Osteocyte (in vitro differentiated cells): ENCODE measurements around the gene GRM5. TPM values are rescaled to one million over a fixed set of nuclear protein-coding genes. Genes with fewer than 3 reads are reported as not detected.
"Not testable (repeated sequence)": the region's sequence is repeated elsewhere in the genome, so short reads cannot be mapped to it uniquely, and the experiment has no call there.

ENCODE experiments used
- DNase-seq: peaks from one replicate; pipeline ENCODE4 v3.0.0; 2021; ENCODE audit warnings: mixed read lengths; ENCODE audit not compliant: unreplicated experiment; ENCODE audit errors: extremely low spot score
- H3K27ac Mint-ChIP-seq: one replicate; pipeline ENCODE4 v1.8.0; 2021; ENCODE audit warnings: mild to moderate bottlenecking, mixed read lengths; ENCODE audit not compliant: unreplicated experiment
- H3K27me3 Mint-ChIP-seq: one replicate; pipeline ENCODE4 v1.8.0; 2021; ENCODE audit warnings: mixed read lengths; ENCODE audit not compliant: unreplicated experiment
- H3K36me3 Mint-ChIP-seq: one replicate; pipeline ENCODE4 v1.8.0; 2021; ENCODE audit warnings: mixed read lengths; ENCODE audit not compliant: unreplicated experiment
- H3K4me1 Mint-ChIP-seq: one replicate; pipeline ENCODE4 v1.8.0; 2021; ENCODE audit warnings: mixed read lengths; ENCODE audit not compliant: unreplicated experiment
- H3K4me3 Mint-ChIP-seq: one replicate; pipeline ENCODE4 v1.8.0; 2021; ENCODE audit warnings: mild to moderate bottlenecking, moderate library complexity, mixed read lengths; ENCODE audit not compliant: unreplicated experiment
- H3K9me3 Mint-ChIP-seq: one replicate; pipeline ENCODE4 v1.8.0; 2021; ENCODE audit warnings: mixed read lengths; ENCODE audit not compliant: unreplicated experiment
- CTCF ChIP-seq: fragments of 200-600 bp; sonication (generic); IDR thresholded peaks from 2 replicates; pipeline ENCODE4 v1.5.0; 2021; ENCODE audit warnings: antibody characterized with exemption, mild to moderate bottlenecking, moderate library complexity
- total RNA-seq: library from RNA; stranded (reverse); gene quantifications from 2 replicates; pipeline ENCODE4 v1.2.1, GENCODE V29; 2021

GRM5 gene
- total RNA-seq, 1 donor from 2014 or later, result 0.21 TPM

- not testable (repeated sequence) for H3K27ac Mint-ChIP-seq, H3K36me3 Mint-ChIP-seq, H3K4me1 Mint-ChIP-seq, H3K27me3 Mint-ChIP-seq, H3K9me3 Mint-ChIP-seq, H3K4me3 Mint-ChIP-seq, DNase-seq
These were observed 221.9 kb downstream of the GRM5 start for GRCh38 chr11:88843766-88844426.

- not testable (repeated sequence) for H3K9me3 Mint-ChIP-seq, H3K4me3 Mint-ChIP-seq, DNase-seq, H3K27ac Mint-ChIP-seq, H3K27me3 Mint-ChIP-seq, H3K36me3 Mint-ChIP-seq, H3K4me1 Mint-ChIP-seq
These were observed 227.6 kb downstream of the GRM5 start for GRCh38 chr11:88838139-88838538.

- H3K4me1 Mint-ChIP-seq, H3K27me3 Mint-ChIP-seq, DNase-seq, H3K27ac Mint-ChIP-seq, H3K36me3 Mint-ChIP-seq, H3K4me3 Mint-ChIP-seq, H3K9me3 Mint-ChIP-seq: not testable (repeated sequence)
These were observed 230.1 kb downstream of the GRM5 start for GRCh38 chr11:88835709-88836108.

GRCh38 chr11:88831303-88831890, 234.4 kb downstream of the GRM5 start:
- Mint-ChIP-seq H3K36me3 (no peaks in the 10 kb centered on the region), H3K27me3 (no peaks in the 10 kb centered on the region), H3K27ac (no peak overlapping the region), H3K4me1 (no peaks in the 10 kb centered on the region), H3K9me3 (no peaks in the 10 kb centered on the region), H3K4me3 (no peak overlapping the region)
- TF ChIP-seq CTCF, result no peak
- no peak for DNase-seq

GRCh38 chr11:88827018-88827676, 238.6 kb downstream of the GRM5 start:
- Mint-ChIP-seq H3K27me3 (no peaks in the 10 kb centered on the region), H3K27ac (no peak overlapping the region), H3K4me3 (no peak overlapping the region), H3K4me1 (no peaks in the 10 kb centered on the region), H3K36me3 (no peaks in the 10 kb centered on the region), H3K9me3 (no peaks in the 10 kb centered on the region)
- no peak for DNase-seq
- TF ChIP-seq CTCF, result no peak

- Mint-ChIP-seq H3K4me3 (no peak overlapping the region), H3K9me3 (no peaks in the 10 kb centered on the region)
These were observed 246.2 kb downstream of the GRM5 start for GRCh38 chr11:88819616-88820015.

More at GRCh38 chr11:88819616-88820015, 246.2 kb downstream of the GRM5 start:
- DNase-seq, result no peak
- H3K27ac Mint-ChIP-seq, result no peak overlapping the region
- no peak for TF ChIP-seq CTCF
- H3K4me1 Mint-ChIP-seq, result no peaks in the 10 kb centered on the region
- H3K36me3 Mint-ChIP-seq, result no peaks in the 10 kb centered on the region
- no peaks in the 10 kb centered on the region for H3K27me3 Mint-ChIP-seq
